OCI-LY3 (cell line): ENCODE data around the gene FZD7.

Experiments used
- H2AFZ ChIP-seq: fragments of 200-600, 300-600 bp; shearing (Covaris generic); 2 replicates; pipeline ENCODE4 v1.6.0; 2014; ENCODE audit warnings: antibody characterized with exemption, low read depth, low read length
- H3K27ac ChIP-seq: fragments of 200-600, 300-600 bp; sonication (generic); 2 replicates; pipeline ENCODE4 v1.5.1; 2014; ENCODE audit warnings: mild to moderate bottlenecking, low read length, moderate library complexity, mixed read lengths
- H3K27me3 ChIP-seq: fragments of 200-600, 300-600 bp; sonication (generic); 2 replicates; pipeline ENCODE4 v1.6.1; 2014; ENCODE audit warnings: low read depth, low read length, mixed read lengths
- H3K36me3 ChIP-seq: fragments of 200-600, 300-600 bp; sonication (generic); replicated peaks from 2 replicates; pipeline ENCODE3; 2014; ENCODE audit warnings: low read depth, low read length, mixed read lengths
- H3K4me1 ChIP-seq: fragments of 300-600, 200-600 bp; sonication (generic); 2 replicates; pipeline ENCODE4 v1.6.1; 2014; ENCODE audit warnings: low read length, mixed read lengths
- H3K4me2 ChIP-seq: fragments of 200-600, 300-600 bp; sonication (generic); 2 replicates; pipeline ENCODE4 v1.6.1; 2014; ENCODE audit warnings: low read length, mixed read lengths
- H3K4me3 ChIP-seq: fragments of 300-600, 200-600 bp; sonication (generic); 2 replicates; pipeline ENCODE4 v1.5.1; 2014; ENCODE audit warnings: antibody characterized with exemption, mild to moderate bottlenecking, low read length, moderate library complexity
- H3K79me2 ChIP-seq: fragments of 300-600, 200-600 bp; shearing (Covaris generic); 2 replicates; pipeline ENCODE4 v1.6.1; 2014; ENCODE audit warnings: mild to moderate bottlenecking, low read length, mixed read lengths
- H3K9ac ChIP-seq: fragments of 300-600, 200-600 bp; shearing (Covaris generic); 2 replicates; pipeline ENCODE4 v1.6.0; 2014; ENCODE audit warnings: mild to moderate bottlenecking, low read length, moderate library complexity
- H3K9me3 ChIP-seq: fragments of 200-600, 300-600 bp; shearing (Covaris generic); 2 replicates; pipeline ENCODE4 v1.6.1; 2014; ENCODE audit warnings: low read length, mixed read lengths; ENCODE audit not compliant: insufficient read depth
- H4K20me1 ChIP-seq: fragments of 200-600, 300-600 bp; sonication (generic); 2 replicates; pipeline ENCODE4 v1.6.1; 2016; ENCODE audit warnings: low read length, mixed read lengths; ENCODE audit not compliant: insufficient read depth
- EZH2phosphoT487 ChIP-seq: fragments of 200-600 bp; shearing (Covaris generic); IDR thresholded peaks from 2 replicates; pipeline ENCODE4 v1.6.1; 2018; ENCODE audit warnings: antibody characterized with exemption, mixed run types, low read depth
- TF ChIP-seq, protein P1 (sequence below): fragments of 200-600, 300-600 bp; sonication (generic); IDR thresholded peaks from 2 replicates; pipeline ENCODE4 v1.5.1; 2014; ENCODE audit warnings: antibody characterized with exemption, low read length, low read depth

Gene FZD7

DNA sequence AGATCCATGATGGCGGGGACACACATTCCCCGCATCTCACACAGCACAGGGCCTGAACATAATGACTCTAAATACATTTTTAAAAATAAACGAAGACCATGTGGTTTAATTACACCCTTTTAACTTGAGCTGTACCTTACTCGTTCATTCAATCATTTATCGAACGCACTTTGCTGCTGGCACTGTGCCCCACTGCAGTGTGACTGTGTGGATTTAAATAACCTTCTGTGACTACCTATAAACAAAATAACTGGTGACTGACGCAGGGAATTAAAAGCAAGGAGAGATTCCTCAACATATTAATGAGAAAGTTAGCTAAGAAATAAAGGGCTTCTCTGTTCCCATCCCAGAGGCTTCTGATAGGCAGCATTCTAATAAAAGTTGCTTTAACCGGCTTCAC, 10.9 kb upstream of the FZD7 start:
- H3K79me2 ChIP-seq: no peaks in the 10 kb centered on the region
- H3K4me2 ChIP-seq: no peak overlapping the region
- H3K27ac ChIP-seq: no peak overlapping the region
- no peaks in the 10 kb centered on the region for H3K36me3 ChIP-seq
- H3K27me3 ChIP-seq: no peaks in the 10 kb centered on the region
- H3K4me3 ChIP-seq: no peak overlapping the region
- no peak for TF ChIP-seq EZH2phosphoT487
- TF ChIP-seq, protein P1, sequence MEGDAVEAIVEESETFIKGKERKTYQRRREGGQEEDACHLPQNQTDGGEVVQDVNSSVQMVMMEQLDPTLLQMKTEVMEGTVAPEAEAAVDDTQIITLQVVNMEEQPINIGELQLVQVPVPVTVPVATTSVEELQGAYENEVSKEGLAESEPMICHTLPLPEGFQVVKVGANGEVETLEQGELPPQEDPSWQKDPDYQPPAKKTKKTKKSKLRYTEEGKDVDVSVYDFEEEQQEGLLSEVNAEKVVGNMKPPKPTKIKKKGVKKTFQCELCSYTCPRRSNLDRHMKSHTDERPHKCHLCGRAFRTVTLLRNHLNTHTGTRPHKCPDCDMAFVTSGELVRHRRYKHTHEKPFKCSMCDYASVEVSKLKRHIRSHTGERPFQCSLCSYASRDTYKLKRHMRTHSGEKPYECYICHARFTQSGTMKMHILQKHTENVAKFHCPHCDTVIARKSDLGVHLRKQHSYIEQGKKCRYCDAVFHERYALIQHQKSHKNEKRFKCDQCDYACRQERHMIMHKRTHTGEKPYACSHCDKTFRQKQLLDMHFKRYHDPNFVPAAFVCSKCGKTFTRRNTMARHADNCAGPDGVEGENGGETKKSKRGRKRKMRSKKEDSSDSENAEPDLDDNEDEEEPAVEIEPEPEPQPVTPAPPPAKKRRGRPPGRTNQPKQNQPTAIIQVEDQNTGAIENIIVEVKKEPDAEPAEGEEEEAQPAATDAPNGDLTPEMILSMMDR: no peak
- H3K4me1 ChIP-seq: no peaks in the 10 kb centered on the region
- no peaks in the 10 kb centered on the region for H3K9me3 ChIP-seq
- no peak overlapping the region for H3K9ac ChIP-seq
- no peaks in the 10 kb centered on the region for H4K20me1 ChIP-seq
- H2AFZ ChIP-seq: no peak overlapping the region

DNA sequence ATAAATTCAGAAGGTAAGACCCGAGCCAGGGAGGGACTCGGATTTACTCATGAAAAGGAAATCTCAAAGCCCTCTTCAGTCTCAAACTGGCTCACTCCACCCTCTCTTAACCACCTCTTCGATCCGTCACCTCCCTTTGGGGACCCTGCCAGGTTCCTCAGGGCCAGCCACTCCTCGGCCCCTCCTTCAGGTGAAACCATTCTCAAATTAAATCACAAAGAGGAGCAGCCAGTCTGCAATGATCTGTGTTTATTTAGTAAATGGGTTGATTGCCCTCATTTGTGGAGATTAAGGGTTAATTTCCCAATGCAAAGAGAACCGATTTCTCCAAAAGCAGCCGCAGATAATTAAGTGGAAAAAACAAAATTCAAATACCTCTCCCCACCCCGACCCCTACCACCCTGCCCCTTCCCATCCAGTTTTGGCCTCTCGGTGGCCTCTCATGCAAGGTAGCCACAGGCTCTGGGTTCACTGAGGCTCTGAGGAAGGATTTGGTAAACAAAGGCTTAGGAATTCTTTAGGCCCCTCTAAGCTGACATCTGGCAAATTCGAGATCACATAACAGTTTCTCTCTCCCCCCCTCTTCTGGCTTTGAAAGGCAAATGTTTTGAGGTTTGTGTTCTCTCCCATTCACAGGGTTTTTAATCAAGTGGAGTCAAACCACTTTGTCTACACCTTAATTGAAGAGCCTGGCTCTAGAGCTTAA, 10.3 kb upstream of the FZD7 start:
- no peaks in the 10 kb centered on the region for H3K36me3 ChIP-seq
- no peak overlapping the region for H2AFZ ChIP-seq
- no peak overlapping the region for H3K27ac ChIP-seq
- H3K9ac ChIP-seq: no peak overlapping the region
- no peak overlapping the region for H3K4me3 ChIP-seq
- TF ChIP-seq EZH2phosphoT487: no peak
- TF ChIP-seq, protein P1: no peak
- no peaks in the 10 kb centered on the region for H3K9me3 ChIP-seq
- no peaks in the 10 kb centered on the region for H3K4me1 ChIP-seq
- no peaks in the 10 kb centered on the region for H3K79me2 ChIP-seq
- H4K20me1 ChIP-seq: no peaks in the 10 kb centered on the region
- H3K27me3 ChIP-seq: no peaks in the 10 kb centered on the region
- no peak overlapping the region for H3K4me2 ChIP-seq

DNA sequence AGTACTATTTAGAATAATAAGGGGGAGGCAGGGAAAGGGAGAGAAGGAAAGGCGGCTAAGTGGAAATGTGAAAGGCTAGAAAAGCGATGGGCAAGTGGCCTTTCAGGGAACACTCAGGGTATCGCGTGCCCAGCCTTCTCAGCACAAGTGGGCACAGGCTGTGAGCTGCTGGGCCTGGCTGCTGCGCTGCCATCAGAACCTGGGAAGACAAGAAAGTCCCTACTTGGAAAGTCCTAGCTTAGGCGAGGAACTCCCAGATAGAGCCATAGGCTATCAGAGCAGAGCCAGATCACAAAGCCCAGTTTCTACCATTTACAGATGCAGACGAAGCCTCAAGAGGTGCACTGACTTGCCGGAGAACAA, 9.8 kb upstream of the FZD7 start:
- H3K36me3 ChIP-seq: no peaks in the 10 kb centered on the region
- H3K4me1 ChIP-seq: no peaks in the 10 kb centered on the region
- H2AFZ ChIP-seq: no peak overlapping the region
- H3K79me2 ChIP-seq: no peaks in the 10 kb centered on the region
- H3K27me3 ChIP-seq: no peaks in the 10 kb centered on the region
- no peak overlapping the region for H3K4me2 ChIP-seq
- TF ChIP-seq EZH2phosphoT487: no peak
- TF ChIP-seq, protein P1: no peak
- H4K20me1 ChIP-seq: no peaks in the 10 kb centered on the region
- H3K9ac ChIP-seq: no peak overlapping the region
- H3K27ac ChIP-seq: no peak overlapping the region
- no peaks in the 10 kb centered on the region for H3K9me3 ChIP-seq
- H3K4me3 ChIP-seq: no peak overlapping the region

DNA sequence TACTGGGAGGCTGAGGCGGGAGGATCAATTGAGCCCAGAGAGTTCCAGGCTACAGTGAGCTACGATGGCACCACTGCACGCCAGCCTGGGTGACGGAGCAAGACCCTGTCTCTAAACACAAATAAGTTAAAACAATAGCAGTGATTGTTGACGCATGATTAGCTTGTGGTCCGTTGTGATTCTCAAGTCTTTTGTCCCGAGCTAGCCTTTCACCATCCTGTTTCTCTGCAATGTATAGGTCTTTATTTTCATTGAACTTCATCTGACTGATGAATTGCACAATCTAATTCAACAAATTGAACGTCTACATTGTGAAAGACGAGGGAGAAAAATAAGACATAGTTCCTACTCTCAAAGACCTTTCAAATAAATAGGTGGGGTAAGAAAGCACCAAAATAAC, 8.8 kb upstream of the FZD7 start:
- H4K20me1 ChIP-seq: no peaks in the 10 kb centered on the region
- no peak overlapping the region for H3K4me2 ChIP-seq
- H3K4me3 ChIP-seq: no peak overlapping the region
- no peaks in the 10 kb centered on the region for H3K27me3 ChIP-seq
- no peak overlapping the region for H2AFZ ChIP-seq
- no peak overlapping the region for H3K9ac ChIP-seq
- H3K36me3 ChIP-seq: no peaks in the 10 kb centered on the region
- H3K79me2 ChIP-seq: no peaks in the 10 kb centered on the region
- H3K27ac ChIP-seq: no peak overlapping the region
- no peaks in the 10 kb centered on the region for H3K4me1 ChIP-seq
- H3K9me3 ChIP-seq: no peaks in the 10 kb centered on the region
- TF ChIP-seq EZH2phosphoT487: no peak
- TF ChIP-seq, protein P1: no peak
